Putamen (tissue), 1 donor: Measurements from ENCODE around the gene NUDC.

Source experiments
- DNase-seq: peaks from one replicate; pipeline ENCODE4 v3.0.0-alpha.2; 2016; ENCODE audit warnings: low spot score

Gene NUDC

DNA sequence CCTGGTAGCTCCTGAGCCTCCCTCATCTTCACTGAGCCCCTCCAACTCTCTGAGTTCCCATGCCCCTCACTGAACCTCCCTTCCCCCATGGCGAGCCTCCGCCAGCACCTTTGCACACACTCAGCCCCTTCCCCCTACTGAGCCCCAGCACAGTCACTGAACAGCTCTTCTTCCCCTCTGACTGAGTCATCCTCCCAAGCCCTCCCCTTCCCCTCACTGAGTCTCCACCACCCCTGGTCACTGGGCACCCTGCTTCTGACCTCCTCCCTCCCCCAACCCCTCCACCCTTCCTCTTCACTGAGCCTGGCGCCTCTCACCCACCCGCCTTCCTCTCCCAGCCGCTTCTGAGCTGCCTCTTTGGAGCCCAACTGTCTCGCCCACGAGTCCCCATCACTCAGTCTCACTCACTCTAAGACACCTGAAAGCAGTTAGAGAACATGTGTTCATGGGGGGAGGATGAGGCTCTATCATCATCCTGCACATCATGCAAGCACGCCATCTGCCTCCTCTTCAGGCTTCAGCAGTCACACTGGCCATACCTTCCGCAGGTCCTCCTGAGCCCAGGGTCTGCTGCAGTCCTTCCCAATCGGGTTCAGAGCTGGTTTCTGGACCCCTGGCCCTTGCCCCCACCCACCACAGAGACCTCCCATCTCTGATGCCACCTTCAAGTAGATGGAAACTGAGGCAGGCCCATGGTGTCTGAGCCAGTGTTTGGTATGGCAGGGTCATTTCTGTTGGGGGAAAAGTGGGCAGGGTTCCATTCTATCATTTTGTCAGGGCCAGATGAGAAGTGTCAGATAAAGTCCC is 70.0 kb downstream of the NUDC start:
- DNase-seq = peak; percentile 74

- DNase-seq = peak; percentile 55
Observed at GRCh38 chr1:26993237-26994019, 71.9 kb downstream of the NUDC start, which contains the start of gene TRNP1. TSS of gene TRNP1 (plus strand) at chr1:26993692. CDS start at chr1:26993787, 95 bp downstream.

GRCh38 chr1:26994020-26994786 is 72.7 kb downstream of the NUDC start:
- no peak for DNase-seq

- no peak for DNase-seq
Observed at GRCh38 chr1:26994787-26995517, 73.4 kb downstream of the NUDC start.

DNA sequence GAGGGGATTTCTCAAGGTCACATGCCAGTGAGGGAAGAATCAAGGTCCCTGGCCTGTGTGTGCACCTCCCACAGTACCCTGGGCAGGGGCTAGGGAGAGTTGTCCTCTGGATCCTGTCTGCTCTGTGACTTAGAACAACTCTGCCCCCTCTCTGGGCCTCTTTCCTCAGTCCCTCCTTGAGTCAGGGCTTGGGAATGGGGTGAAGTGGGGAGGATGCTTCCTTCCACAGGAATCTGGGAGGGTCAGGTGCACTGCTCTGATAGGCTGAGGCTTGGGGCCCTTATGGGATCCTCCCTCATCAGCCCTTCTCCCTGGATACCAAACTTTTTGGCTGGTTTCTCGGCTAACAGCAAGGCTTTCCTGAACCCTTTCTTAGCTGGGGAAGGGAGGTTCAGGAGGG is 74.5 kb downstream of the NUDC start:
- no peak for DNase-seq
